H1 (cell line): ENCODE measurements around the gene ZNF292. TPM values are rescaled to one million over a fixed set of nuclear protein-coding genes. Genes with fewer than 3 reads are reported as not detected.

ENCODE experiments used
- ASH2L ChIP-seq: fragments of 200-600, 300-600 bp; sonication (generic); IDR thresholded peaks from one replicate; pipeline ENCODE4 v1.7.1; 2017; ENCODE audit warnings: low read length
- ATF3 ChIP-seq: IDR thresholded peaks from 2 replicates; pipeline ENCODE4 v1.6.1; 2011; ENCODE audit warnings: low read depth, mild to moderate bottlenecking, low read length; ENCODE audit not compliant: insufficient read depth
- BRCA1 ChIP-seq: IDR thresholded peaks from 2 replicates; pipeline ENCODE4 v1.6.1; 2012; ENCODE audit warnings: low read depth, low read length, improper control_type of control experiment
- CREB1 ChIP-seq: IDR thresholded peaks from 2 replicates; pipeline ENCODE4 v1.6.1; 2012; ENCODE audit warnings: inconsistent platforms
- CTBP2 ChIP-seq: IDR thresholded peaks from 2 replicates; pipeline ENCODE4 v1.7.0; 2011; ENCODE audit warnings: borderline replicate concordance, mild to moderate bottlenecking, moderate library complexity, mixed read lengths, low read length; ENCODE audit not compliant: insufficient read depth, insufficient read length
- E2F6 ChIP-seq: IDR thresholded peaks from 2 replicates; pipeline ENCODE4 v1.6.1; 2012; ENCODE audit warnings: inconsistent platforms
- EP300 ChIP-seq, 2 experiments: IDR thresholded peaks; 1 replicate in 1 of 2; 2 replicates in 1 of 2; pipeline ENCODE4 v1.6.1; 2011 to 2012; ENCODE audit warnings: low read depth in 2 of 2, low read length in 2 of 2, mild to moderate bottlenecking in 2 of 2, borderline replicate concordance in 1 of 2, inconsistent platforms in 1 of 2, moderate library complexity in 1 of 2
- EZH2 ChIP-seq: fragments of 200-600 bp; sonication (generic); IDR thresholded peaks from 2 replicates; pipeline ENCODE4 v1.7.1; 2012; ENCODE audit warnings: low read depth, mild to moderate bottlenecking, moderate library complexity, low read length, inconsistent platforms; ENCODE audit not compliant: severe bottlenecking
- GABPA ChIP-seq: IDR thresholded peaks from 2 replicates; pipeline ENCODE4 v1.6.1; 2011; ENCODE audit warnings: mild to moderate bottlenecking, low read length, moderate library complexity, borderline replicate concordance; ENCODE audit not compliant: insufficient read depth
- GTF2F1 ChIP-seq: IDR thresholded peaks from 2 replicates; pipeline ENCODE4 v1.6.1; 2012; ENCODE audit warnings: low read depth, low read length, improper control_type of control experiment, borderline replicate concordance
- JUND ChIP-seq: IDR thresholded peaks from 2 replicates; pipeline ENCODE4 v1.6.1; 2011; ENCODE audit warnings: mild to moderate bottlenecking, improper control_type of control experiment, low read length
- KDM1A ChIP-seq: fragments of 200-600, 300-600 bp; sonication (generic); IDR thresholded peaks from 2 replicates; pipeline ENCODE4 v1.7.1; 2016; ENCODE audit warnings: mild to moderate bottlenecking, low read length, borderline replicate concordance
- PHF8 ChIP-seq: fragments of 200-600 bp; sonication (generic); conservative IDR thresholded peaks from 2 replicates; pipeline ENCODE4 v1.7.1; 2012; ENCODE audit warnings: low read depth, mild to moderate bottlenecking, inconsistent platforms, low read length, moderate library complexity
- POLR2A ChIP-seq, 2 experiments: IDR thresholded peaks; 1 replicate in 1 of 2; 2 replicates in 1 of 2; pipeline ENCODE4 v1.6.1; 2011; ENCODE audit warnings: low read depth in 2 of 2, low read length in 2 of 2, mild to moderate bottlenecking in 2 of 2; ENCODE audit errors: control extremely low read depth in 1 of 2
- POLR2AphosphoS5 ChIP-seq: IDR thresholded peaks from 2 replicates; pipeline ENCODE4 v1.6.1; 2011; ENCODE audit warnings: low read depth, low read length
- POU5F1 ChIP-seq: IDR thresholded peaks from 2 replicates; pipeline ENCODE4 v1.6.1; 2011; ENCODE audit warnings: low read depth, mild to moderate bottlenecking, low read length, moderate library complexity
- RFX5 ChIP-seq: IDR thresholded peaks from 2 replicates; pipeline ENCODE4 v1.6.1; 2011; ENCODE audit warnings: low read depth, low read length, improper control_type of control experiment, borderline replicate concordance
- RXRA ChIP-seq: IDR thresholded peaks from 2 replicates; pipeline ENCODE4 v1.6.1; 2011; ENCODE audit warnings: low read depth, mild to moderate bottlenecking, low read length, moderate library complexity; ENCODE audit not compliant: insufficient read depth
- SP1 ChIP-seq: IDR thresholded peaks from 2 replicates; pipeline ENCODE4 v1.6.1; 2011; ENCODE audit warnings: low read depth, low read length
- SP2 ChIP-seq: IDR thresholded peaks from 2 replicates; pipeline ENCODE4 v1.6.1; 2012; ENCODE audit warnings: mild to moderate bottlenecking, low read length, inconsistent platforms
- SP4 ChIP-seq: IDR thresholded peaks from 2 replicates; pipeline ENCODE4 v1.6.1; 2012; ENCODE audit warnings: low read length, inconsistent platforms
- TBP ChIP-seq: IDR thresholded peaks from 2 replicates; pipeline ENCODE4 v1.6.1; 2011; ENCODE audit warnings: low read depth, low read length, improper control_type of control experiment
- YY1 ChIP-seq: IDR thresholded peaks from 2 replicates; pipeline ENCODE4 v1.6.1; 2011; ENCODE audit warnings: low read depth, mild to moderate bottlenecking, low read length
- polyA plus RNA-seq, 7 experiments: library from polyadenylated mRNA; depleted of rRNA in 3 of 7; stranded (reverse) in 5 of 7; unstranded in 2 of 7; fragments of >200 nt in 5 of 7; fragments of 200-250 nt in 2 of 7; gene quantifications; 1 replicate in 5 of 7; 2 replicates in 1 of 7; 4 replicates in 1 of 7; pipeline versions ENCODE4 v1.2.1 to v1.2.3, GENCODE V29; 2011 to 2013; ENCODE audit warnings: missing spikeins in 2 of 7, mixed read lengths in 2 of 7
- total RNA-seq: library from RNA; stranded (reverse); fragmentation: NEBNext Ultra II Directional; extraction: Animal tissue kit (Norgen Biotek cat#: 25700); gene quantifications from 2 replicates; pipeline ENCODE4 v1.2.1, GENCODE V29; 2021

Gene ZNF292
- total and polyA plus RNA-seq, 2 of the 8 experiments (the other 6 are each of a cell fraction or from before 2014, with no cell fraction given), result 6.8 to 44.2 TPM

- TF ChIP-seq KDM1A, result no peak
- peak; percentile 16 to 93 for TF ChIP-seq POLR2A (IDR thresholded peaks at IDR 0.05; ENCODE audit: control extremely low read depth in 1 of 2, low read depth in 2 of 2, low read length in 2 of 2)
- no peak for TF ChIP-seq YY1
- TF ChIP-seq CTBP2, result no peak
- no peak for TF ChIP-seq EZH2
- TF ChIP-seq ATF3, result no peak
- no peak; the same call in 1 of the 2 replicates for TF ChIP-seq PHF8
- TF ChIP-seq SP4, result no peak
- no peak for TF ChIP-seq EP300 (IDR thresholded peaks at IDR 0.05; ENCODE audit: borderline replicate concordance in 1 of 2, low read depth in 2 of 2, low read length in 2 of 2)
- no peak for TF ChIP-seq BRCA1
- no peak for TF ChIP-seq E2F6
- no peak for TF ChIP-seq SP1
- peak; percentile 89 for TF ChIP-seq POLR2AphosphoS5
- TF ChIP-seq GTF2F1, result no peak
- no peak for TF ChIP-seq ASH2L
- TF ChIP-seq POU5F1, result no peak
- TF ChIP-seq RFX5, result no peak
- TF ChIP-seq CREB1, result peak; percentile 12; the same call in 1 of the 2 replicates
- TF ChIP-seq RXRA, result no peak
- no peak for TF ChIP-seq GABPA
- no peak for TF ChIP-seq SP2
- TF ChIP-seq JUND, result no peak
- TF ChIP-seq TBP, result peak; percentile 75
Observed at GRCh38 chr6:87155842-87156815, 764 bp downstream of the ZNF292 start (continued).
